ENCODE measurements around the gene B3GALT5.

GRCh38 chr21:39579734-39580332 lies 32.9 kb upstream of the B3GALT5 start:
- TF ChIP-seq CTCF (conservative IDR thresholded peaks at IDR 0.05; ENCODE audit: low read depth, low read length) (no peak), EZH2 (IDR thresholded peaks at IDR 0.05; ENCODE audit: low read length, unreplicated experiment) (no peak)

All from PC-3 (cell line).